Amniotic epithelial cell (primary cell): ENCODE data around the gene HS3ST3A1.

ENCODE experiments used
- DNase-seq: peaks from one replicate; pipeline ENCODE4 v3.0.0-alpha.2; 2010; ENCODE audit warnings: low read depth

HS3ST3A1 gene

DNA sequence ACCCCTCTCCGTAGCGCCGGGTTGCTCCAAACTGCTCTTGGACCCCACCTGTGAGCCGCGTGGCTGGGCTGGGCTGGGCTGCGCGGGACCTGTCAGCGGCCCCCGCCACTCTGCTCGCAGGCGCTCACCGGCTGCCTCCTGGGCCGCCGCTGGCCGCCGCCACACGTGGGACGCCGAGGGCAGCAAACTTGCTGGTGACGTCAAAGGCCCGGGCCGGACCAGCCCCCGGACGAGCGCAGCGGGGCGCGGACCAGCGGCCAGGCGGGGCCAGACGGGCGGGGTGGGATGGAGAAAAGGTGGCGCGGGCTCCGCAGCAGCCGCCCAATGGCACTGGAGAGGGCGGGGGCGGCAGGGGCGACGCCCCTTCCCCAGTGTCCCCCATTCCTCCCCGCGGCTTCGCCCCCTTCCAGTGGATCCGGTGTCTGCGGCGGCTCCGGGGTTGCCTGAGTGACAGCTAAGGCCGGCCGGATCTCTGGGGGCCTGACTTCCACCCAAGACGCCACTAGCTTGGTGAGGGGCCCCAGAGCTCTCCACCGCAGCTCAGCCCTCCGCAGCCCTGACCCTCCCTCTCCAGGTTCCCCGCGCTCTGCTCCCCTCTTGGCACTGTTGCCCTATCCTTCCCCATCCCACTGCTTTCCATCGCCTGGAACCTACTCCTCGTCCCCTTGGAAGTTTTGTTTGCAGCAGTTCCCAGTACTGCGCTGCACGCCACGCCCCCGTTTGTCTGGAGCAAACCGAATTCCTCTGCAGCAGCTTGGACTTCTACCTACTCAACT, at the start of gene HS3ST3A1:
Gene HS3ST3A1 (minus strand): TSS at position 154 of the 776 bp plus-strand sequence. CDS start 800 bp downstream, outside the sequence.
- DNase-seq = peak; percentile 84

DNA sequence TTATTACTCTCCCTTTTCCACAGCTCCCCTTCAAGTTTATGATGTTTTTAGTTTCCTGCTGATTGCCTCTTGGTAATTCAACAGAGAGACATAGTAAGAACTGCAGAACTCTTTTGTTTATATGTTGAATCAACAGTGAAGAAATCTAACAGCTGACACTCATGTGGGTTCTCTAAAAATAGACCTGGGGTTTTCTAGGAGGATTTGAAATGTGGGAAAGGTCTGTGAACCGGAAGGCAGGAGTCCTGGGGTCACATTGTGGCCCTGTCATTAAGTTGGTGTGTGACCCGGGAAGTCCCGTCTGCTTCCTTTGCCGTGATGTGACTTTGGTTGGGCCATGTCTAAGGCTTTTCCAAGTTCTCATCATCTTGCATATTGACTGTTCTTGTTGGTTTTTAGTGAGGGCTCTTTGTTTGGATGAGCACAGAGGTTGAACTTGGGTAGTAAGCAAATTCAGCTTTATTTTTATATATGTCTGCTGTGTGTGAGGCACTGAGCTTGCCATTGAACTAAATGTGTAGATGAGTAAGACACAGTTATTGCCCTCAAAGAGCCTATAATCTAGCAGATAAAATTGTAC, 48.5 kb upstream of the HS3ST3A1 start:
- no peak for DNase-seq

DNA sequence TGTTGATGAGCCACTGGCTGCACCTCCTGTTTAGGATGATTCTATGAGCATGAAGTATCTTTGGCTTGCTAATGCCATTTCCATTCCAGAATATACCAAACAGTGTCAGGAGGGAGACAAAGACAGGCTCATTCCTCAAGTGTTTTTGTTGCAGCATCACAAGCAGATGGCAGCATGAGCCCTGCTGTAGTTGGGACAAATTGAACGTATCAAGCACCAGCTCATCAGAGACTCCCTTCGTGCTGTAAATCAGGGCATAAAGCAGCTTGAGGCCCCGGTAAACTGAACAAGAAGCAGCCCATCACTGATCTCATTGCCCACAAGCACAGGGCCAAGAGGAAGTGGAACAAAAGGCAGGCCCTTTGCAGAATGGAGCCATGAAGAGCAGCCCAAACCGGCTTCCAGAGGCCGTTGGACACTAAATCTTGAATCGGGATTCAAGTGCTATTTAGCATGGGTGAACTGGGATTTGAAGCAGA, 45.9 kb upstream of the HS3ST3A1 start:
- no peak for DNase-seq

DNA sequence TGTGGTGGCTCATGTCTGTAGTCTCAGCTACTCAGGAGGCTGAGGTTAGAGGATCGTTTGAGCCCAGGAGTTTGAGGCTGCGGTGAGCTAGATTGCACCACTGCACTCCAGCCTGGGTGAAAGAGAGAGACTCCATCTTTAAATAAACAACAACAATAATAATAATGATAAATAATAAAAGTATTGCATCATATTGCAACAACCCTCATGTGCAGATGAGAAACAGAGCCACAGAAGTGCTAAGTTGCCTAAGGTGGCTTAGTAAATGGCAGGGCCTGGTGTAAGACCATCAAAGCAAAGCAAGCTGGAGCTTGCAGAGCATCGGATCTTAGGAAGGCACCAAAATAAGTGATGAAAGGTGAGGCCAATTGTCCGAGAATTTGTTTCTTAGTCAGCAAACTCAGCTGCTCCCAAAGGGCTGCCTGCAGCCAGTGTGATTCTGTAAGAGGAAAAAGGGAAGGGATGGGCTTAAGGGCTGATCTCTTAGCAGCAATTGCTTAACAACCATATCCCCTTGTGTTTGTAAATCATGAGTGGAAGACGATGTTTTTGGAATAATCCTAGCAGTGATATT, 45.3 kb upstream of the HS3ST3A1 start:
- no peak for DNase-seq

DNA sequence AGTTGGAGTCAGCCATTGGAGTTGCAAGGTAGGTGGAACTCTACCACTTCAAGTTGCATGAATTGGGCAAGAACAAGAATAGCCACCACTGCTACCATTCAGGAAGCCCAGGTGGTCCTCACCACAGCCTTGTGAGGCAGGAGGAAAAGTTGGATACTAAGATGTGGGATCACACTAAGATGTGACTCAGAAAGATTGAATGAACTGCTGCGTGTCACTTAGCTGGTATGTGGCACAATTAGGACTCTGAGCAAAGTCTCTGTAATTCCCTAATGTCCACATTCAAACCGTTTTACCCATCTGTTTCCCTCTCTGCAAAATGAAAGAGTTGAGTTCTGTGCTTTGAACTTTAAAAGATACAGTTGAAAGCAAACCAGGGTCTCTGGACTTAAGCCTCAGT, 44.7 kb upstream of the HS3ST3A1 start:
- no peak for DNase-seq

DNA sequence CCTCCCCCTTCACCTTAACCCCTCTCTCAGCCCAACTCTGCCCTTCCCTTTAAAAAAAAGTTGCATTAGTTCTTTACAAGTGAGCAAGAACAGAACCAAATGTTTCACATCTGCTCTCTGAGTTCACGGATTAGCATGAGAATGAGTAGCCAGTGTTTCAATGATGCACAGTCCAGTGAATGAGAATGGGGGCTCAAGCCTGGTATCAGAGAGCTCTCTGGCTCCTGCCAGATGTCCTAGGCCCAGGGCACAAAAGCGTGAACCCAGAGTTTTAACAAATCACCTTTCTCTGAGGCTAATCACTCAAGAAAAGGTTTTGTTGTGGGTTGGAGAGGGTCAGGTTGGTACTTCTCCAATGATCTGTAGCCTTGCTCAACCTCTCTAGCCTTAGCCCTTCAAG, 41.5 kb upstream of the HS3ST3A1 start:
- DNase-seq = no peak

DNA sequence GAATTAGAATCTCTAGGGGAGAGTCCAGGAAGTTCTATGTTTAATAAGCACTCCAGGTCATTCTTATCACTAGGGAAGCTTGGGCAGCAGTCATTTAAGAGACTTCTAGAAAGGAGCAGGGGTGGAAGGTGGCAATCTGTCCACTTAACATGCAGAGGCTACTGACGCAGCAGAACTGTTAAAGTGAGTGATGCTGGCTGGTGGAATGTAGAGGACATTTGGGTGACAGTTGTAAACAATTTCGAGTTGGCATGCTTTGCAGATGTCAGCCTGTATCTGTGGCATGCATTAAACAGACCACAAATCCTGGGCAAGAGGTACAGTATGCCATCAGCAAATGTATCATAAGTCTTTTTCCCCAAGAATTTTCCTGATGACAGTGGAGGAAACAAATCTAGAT, 40.5 kb upstream of the HS3ST3A1 start:
- DNase-seq = no peak

DNA sequence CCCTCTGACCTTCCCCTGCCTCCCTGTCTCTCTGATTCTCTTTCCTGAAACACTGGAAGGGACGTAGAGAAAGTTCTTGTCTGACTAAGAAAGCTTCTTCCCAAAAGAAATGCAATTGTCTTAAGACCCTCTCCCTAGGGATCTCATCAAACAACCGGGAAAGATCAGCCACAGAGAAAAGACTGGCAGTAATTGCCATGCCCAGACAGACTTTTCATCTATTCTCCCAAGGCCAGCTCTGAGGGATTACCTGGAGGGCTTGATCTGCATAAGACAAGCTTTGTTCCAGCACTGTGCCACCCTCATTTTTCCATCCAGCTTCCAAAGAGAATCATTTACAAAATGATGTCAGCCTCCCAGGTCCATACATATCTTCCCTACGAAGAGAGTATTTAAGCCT, 38.8 kb upstream of the HS3ST3A1 start:
- DNase-seq = no peak

DNA sequence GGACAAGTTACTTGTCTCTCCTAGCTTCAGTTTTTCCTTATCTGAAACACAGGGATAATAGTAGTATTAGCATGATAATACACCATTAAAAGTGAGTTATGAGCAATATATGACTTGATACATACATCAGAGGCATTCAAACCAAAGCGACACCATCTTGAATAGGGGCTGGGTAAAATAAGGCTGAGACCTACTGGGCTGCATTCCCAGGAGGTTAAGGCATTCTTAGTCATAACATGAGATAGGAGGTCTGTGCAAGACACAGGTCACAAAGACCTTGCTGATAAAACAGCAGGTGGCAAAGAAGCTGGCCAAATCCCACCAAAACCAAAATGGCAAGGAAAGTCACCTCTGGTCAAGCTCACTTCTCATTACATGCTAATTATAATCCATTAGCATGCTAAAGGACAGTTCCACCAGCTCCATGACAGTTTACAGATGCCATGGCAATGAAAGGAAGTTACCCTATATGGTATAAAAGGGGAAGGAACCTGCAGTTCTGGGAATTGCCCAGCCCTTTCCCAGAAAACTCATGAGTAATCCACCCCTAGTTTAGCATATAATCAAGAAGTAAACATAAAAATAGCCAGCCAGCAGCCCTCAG, 37.2 kb upstream of the HS3ST3A1 start:
- peak; percentile 6 for DNase-seq

DNA sequence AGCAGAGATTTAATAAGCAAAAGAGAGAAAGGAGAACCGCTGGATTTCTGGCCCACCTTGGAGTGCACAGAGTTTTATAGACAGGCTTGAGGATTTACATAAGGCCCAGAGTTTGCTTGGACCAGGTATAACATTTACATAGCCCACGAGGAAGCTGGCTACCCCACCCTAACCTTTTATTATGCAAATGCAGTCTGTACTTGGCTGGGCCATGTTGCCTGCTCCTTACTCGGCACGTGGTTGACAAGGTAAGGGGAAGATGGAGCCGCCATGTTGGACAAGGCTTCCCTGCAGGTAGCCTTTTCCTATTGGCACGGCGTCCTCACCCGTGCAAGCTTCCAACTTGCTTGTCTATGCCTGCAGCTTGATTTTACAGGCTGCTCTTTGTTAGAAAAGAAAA, 35.2 kb upstream of the HS3ST3A1 start:
- DNase-seq = no peak

DNA sequence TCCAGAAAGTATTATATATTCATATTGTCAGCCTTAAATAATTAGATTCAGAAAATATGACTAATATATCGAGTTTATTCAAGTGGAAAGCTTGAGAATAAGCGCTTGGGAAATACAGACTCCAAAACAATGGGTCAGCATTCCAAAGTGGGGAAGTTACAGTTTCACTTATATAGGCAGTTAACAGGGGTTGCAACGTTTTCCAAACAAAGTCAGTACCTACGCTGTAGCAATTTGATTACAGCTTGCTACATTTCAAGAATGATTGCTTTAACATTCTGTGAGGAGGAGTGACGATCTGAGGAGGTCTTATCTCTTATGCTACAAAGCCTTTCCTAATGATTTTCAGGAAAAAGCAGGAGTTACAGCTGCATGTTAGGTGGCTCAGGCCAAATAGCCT, 34.2 kb upstream of the HS3ST3A1 start:
- DNase-seq = peak; percentile 85

DNA sequence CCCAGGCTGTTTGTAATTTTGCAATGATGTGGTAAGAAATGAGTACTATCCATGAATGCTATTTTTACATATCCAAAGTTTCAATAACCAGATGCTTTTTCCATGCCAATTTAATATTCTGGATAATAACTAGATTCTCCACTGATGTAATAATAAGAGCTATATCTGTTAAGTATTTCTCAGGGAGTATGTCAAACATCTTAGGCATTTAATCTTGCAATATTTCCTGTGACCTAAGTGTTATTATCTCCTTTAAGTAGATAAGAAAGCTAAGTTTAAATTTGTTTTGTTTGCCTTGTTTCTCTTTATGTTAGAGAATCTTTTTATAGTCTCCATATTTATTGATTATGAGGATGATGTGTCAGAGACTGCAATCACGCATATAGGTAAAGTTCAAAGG, 32.3 kb upstream of the HS3ST3A1 start:
- peak; percentile 55 for DNase-seq

DNA sequence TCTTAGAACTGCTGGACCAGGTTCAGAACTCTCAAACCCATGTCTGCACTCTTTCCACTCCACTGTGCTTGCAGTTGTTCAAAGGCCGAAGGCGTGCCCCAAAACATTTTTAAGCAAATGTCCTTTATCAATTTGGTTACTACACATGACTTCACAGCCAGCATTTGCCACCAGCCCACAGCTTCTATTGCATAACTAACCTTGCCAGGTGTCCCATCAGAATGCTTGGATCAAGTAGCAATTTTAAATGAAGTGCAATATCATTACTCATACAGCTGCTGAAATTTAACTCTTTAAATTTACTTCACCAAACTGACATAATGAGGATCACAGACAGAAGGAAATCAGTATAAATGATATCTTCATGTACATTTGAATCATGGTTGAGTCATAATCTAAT, 29.8 kb upstream of the HS3ST3A1 start:
- DNase-seq = no peak

DNA sequence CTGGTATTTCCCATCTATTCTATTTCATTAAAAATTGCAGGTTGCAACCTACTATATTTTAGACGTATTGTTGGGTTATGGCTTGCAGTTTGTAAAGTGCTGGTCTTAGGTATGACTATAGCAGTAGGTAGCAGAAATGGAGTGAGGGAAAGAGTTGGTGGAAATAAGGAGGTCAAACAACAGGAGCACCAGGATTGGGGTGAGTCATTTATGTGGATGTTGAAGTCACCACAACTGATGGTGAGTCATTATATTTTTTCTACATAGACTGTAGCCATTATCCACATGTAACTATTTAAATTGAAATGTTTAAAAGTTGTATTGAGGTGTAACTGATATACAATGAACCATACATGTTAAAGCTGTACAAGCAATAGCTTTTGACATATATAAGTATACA, 25.0 kb upstream of the HS3ST3A1 start:
- DNase-seq = peak; percentile 68

DNA sequence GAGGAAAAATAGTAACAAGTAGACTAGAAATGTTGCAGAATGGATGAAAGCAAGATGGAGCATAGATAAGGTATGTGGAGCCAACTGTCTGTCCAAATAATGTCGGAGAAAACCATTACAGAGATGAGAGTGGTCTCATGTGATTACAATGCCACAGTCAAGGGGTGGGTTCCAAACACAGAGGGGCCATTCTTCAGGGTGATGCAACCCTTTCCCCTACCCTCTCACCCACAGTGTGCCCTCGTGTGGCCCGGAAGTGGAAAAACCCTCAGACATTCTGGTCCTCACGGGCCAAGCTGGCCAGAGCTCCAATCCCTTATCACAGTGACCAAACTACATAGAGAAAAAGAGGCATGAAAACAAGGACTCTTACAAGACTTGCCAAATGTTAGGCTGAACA, 17.7 kb upstream of the HS3ST3A1 start:
- no peak for DNase-seq

DNA sequence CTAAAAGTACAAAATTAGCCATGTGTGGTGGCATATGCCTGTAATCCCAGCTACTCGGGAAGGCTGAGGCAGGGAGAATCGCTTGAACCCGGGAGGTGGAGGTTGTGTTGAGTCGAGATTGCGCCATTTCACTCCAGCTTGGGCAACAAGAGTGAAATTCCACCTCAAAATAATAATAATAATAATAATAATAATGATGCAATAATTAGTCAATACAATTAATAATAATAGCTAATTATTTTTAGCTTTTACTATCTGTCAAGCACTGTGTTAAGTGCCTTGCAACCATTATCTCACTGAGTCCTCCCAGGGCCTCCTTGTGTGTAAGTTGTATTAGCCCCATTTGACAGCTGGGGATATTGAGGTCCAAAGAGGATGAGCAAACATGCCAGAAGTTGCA, 14.3 kb upstream of the HS3ST3A1 start:
- DNase-seq = no peak

DNA sequence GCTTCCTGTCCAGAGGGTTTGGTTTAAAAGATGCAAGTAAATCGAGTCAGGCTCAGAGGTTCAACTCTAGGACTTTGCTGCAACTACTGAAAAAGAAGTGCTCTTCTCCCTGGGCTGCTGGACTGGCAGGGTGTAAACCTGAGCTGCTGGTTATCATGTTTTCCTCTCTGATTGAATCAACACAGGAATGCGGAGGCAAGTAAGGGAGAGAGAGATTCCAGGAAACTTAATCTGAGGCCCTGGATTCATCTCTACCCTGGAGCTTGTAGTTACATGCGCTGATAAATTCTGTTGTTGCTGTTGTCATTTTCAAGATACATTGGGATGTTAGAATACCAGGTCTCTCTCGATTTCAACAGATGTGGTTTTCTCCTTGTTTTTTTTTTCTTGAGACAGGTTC, 8.2 kb upstream of the HS3ST3A1 start:
- peak; percentile 71 for DNase-seq

DNA sequence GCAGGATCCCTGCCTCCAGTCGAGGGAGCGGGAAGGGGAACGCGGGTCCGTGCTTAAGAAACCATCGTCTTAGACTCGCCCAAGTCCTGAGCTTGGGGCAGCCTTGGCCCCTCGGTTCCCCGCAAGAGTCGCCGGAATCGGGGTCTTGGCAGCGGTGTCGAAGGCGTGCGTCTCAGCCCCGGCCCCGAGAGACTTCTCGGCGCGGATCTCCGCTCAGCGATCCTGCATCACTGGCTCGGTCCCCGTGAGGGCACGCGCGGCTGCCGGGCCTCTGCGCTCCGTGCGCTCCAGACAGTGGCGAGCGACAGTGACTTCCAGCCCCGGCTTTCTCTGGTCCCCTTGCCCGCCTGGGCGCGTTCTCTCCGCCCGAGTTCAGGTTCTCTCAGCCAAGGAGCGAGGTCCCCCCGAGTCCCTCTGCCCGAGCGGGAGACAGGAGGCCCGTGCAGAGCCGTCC, 380 bp downstream of the HS3ST3A1 start:
- no peak for DNase-seq

DNA sequence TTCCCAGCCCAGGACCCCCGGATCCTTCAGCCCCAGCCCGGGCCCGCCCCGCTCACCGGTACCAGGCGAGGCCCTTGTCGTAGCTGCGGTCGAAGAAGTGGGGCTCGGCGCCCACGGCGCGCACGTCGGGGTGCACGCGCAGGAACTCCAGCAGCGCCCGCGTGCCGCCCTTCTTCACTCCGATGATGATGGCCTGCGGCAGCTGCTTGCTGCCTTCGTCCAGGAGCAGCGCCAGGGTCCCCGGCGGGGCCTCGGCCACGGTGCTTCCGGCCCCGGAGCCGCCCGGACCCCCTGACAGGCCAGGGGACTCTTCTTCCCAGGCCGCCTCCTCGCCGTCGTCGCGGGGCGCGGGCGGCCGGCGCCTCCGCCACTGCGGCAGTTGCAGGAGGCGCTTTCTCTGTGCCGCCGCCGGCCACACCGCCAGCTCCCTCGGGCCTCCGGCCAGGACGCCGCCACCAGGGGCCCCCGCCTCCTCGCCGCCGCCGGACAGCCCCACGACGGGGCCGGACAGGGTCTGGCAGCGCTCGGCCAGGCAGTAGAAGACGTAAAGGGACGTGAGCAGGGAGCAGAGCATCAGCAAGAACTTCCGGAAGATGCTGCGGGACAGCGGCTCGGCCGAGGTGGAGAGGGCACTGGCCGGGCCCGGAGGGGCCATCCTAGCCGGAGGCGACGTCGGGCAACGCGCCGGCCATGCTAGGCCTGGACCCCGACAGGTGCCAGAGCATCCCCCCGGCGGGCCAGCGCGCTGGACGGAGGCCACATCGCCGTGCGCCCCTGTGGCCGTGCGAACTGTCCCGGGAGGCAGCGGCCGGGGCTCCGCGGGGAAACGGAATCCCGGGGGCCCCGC, 1.0 kb downstream of the HS3ST3A1 start:
- DNase-seq = no peak

DNA sequence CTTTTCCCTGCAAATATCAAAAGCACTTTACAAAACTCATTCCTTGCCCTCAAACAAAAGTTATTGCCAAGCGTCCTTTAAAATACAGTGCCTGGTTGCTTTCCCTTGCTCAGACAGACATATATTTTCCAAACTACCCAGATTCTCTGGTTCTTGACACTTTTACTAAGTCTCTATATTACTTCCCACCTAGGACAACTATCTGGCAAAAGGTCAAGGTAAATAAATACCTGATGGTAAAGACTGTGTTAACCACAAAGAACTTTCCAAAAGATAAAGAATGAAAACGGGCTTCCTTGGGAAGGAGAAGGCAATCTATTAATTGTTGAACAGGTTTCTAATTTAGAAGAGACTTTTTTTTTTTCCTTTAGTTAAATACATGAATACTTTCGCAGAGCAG, 1.9 kb downstream of the HS3ST3A1 start:
- DNase-seq = no peak

DNA sequence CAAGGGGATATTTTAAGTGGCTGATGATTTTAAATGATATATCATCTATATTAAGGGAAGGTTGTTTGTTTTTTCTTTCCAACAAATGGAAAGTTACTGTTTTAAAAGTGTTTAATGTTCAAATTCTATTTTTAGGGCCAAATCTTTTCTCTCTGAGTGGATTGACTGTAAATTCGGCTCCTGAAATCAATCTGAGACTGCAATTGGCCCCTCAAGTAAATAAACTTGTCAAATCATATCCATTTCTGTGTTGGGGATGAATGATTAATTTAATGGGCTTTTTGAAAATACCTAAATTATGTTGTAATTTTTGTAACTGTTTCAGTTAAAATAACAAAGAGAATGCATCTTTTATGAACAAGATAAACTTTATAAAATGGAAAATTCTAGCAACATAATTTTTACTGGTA, 2.6 kb downstream of the HS3ST3A1 start:
- no peak for DNase-seq
